Esophagus muscularis mucosa (tissue), 3 donors: ENCODE results near the gene TGFBR2.

Experiments used
- CTCF ChIP-seq, 3 experiments: fragments of 200-600 bp in 2 of 3; fragments of 450-650 bp in 1 of 3; sonication (generic) in 2 of 3; IDR thresholded peaks; one replicate each; pipeline ENCODE4 v1.5.1; 2017 to 2019; ENCODE audit warnings: antibody characterized with exemption in 3 of 3, mild to moderate bottlenecking in 2 of 3, moderate library complexity in 1 of 3
- EP300 ChIP-seq: sonication (generic); formaldehyde crosslinking; IDR thresholded peaks from one replicate; pipeline ENCODE4 v1.6.1; 2017; ENCODE audit warnings: antibody characterized with exemption

DNA sequence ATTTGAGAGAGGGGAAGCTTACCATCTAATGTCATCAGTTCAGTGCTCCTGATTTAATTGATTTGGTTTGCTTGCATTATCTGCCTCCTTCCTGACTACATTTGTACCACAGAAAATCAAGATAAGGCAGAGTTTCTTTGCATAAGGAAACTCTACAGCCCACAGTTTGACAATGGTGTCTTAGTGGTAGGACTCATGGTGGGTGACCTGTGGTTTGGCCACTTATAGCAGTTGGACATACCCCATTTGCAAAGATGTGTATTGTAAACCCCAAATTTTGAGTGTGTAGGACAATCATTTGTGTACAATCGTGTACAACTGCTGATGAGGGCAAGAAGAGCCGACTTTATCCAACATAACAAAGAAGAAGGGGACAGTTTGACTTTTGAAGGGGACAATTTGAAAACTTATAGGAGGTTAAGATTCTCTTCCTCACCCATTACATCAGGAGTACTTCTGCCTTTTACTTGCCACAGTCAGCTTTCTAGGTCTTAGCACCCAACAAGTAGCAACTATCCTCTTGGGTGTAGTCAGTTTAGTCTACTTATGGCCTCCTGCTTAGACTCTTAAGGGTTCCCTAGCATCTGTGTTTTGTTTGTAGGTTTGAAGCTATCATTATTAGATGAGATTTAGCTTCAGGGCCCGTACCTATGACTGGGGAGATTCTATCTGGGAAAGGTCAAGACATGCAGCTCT, 6.2 kb downstream of the TGFBR2 start:
- TF ChIP-seq CTCF (IDR thresholded peaks at IDR 0.05) (no peak), EP300 (no peak)
